DOHH2 (cell line): ENCODE results near the gene RMC1.

Experiments
- EZH2phosphoT487 ChIP-seq: fragments of 200-600 bp; sonication (generic); IDR thresholded peaks from 2 replicates; pipeline ENCODE4 v1.6.1; 2017; ENCODE audit warnings: borderline replicate concordance, mild to moderate bottlenecking, antibody characterized with exemption, low read length, moderate library complexity, mixed read lengths
- TF ChIP-seq, protein P1 (sequence below): fragments of 200-600 bp; sonication (generic); IDR thresholded peaks from one replicate; pipeline ENCODE4 v1.5.1; 2014; ENCODE audit warnings: antibody characterized with exemption, mild to moderate bottlenecking, low read depth, low read length; ENCODE audit not compliant: poor library complexity, severe bottlenecking

- TF ChIP-seq, protein P1, sequence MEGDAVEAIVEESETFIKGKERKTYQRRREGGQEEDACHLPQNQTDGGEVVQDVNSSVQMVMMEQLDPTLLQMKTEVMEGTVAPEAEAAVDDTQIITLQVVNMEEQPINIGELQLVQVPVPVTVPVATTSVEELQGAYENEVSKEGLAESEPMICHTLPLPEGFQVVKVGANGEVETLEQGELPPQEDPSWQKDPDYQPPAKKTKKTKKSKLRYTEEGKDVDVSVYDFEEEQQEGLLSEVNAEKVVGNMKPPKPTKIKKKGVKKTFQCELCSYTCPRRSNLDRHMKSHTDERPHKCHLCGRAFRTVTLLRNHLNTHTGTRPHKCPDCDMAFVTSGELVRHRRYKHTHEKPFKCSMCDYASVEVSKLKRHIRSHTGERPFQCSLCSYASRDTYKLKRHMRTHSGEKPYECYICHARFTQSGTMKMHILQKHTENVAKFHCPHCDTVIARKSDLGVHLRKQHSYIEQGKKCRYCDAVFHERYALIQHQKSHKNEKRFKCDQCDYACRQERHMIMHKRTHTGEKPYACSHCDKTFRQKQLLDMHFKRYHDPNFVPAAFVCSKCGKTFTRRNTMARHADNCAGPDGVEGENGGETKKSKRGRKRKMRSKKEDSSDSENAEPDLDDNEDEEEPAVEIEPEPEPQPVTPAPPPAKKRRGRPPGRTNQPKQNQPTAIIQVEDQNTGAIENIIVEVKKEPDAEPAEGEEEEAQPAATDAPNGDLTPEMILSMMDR, result no peak
- no peak for TF ChIP-seq EZH2phosphoT487
Observed at GRCh38 chr18:23462876-23463275, 40.4 kb upstream of the RMC1 start.
